Hematopoietic multipotent progenitor cell treated with erythropoietin and hydrocortisone succinate and interleukin-3 and kit ligand, for 4 days (in vitro differentiated cells): Measurements from ENCODE around the gene SLC25A12.
"Not testable (repeated sequence)": the region's sequence is repeated elsewhere in the genome, so short reads cannot be mapped to it uniquely, and the experiment has no call there.

Source experiments
- DNase-seq: peaks from one replicate; pipeline ENCODE4 v3.0.0-alpha.2; 2015

The SLC25A12 gene

GRCh38 chr2:171822525-171823322 lies 71.3 kb downstream of the SLC25A12 start:
- DNase-seq, result peak; percentile 42

- DNase-seq, result no peak
These were observed 74.6 kb downstream of the SLC25A12 start for GRCh38 chr2:171819453-171819852.

- no peak for DNase-seq
These were observed 79.2 kb downstream of the SLC25A12 start for GRCh38 chr2:171814883-171815282.

- no peak for DNase-seq
These were observed 79.9 kb downstream of the SLC25A12 start for GRCh38 chr2:171814174-171814573.

GRCh38 chr2:171813729-171814128 lies 80.3 kb downstream of the SLC25A12 start:
- no peak for DNase-seq

- DNase-seq, result no peak
These were observed 80.9 kb downstream of the SLC25A12 start for GRCh38 chr2:171813126-171813525.

- DNase-seq, result peak; percentile 68
These were observed 82.8 kb downstream of the SLC25A12 start for GRCh38 chr2:171811245-171811628.

GRCh38 chr2:171810422-171811244 lies 83.4 kb downstream of the SLC25A12 start:
- DNase-seq, result no peak

- not testable (repeated sequence) for DNase-seq
These were observed 85.2 kb downstream of the SLC25A12 start for GRCh38 chr2:171808885-171809284.

- DNase-seq, result no peak
These were observed 86.1 kb downstream of the SLC25A12 start for GRCh38 chr2:171807831-171808393.

- peak; percentile 23 for DNase-seq
These were observed 86.9 kb downstream of the SLC25A12 start for GRCh38 chr2:171807119-171807518.

GRCh38 chr2:171804456-171804855 lies 89.6 kb downstream of the SLC25A12 start:
- DNase-seq, result no peak

GRCh38 chr2:171803757-171804156 lies 90.3 kb downstream of the SLC25A12 start:
- DNase-seq, result no peak

- no peak for DNase-seq
These were observed 93.4 kb downstream of the SLC25A12 start for GRCh38 chr2:171800639-171801038.

- DNase-seq, result peak; percentile 82
These were observed 95.8 kb downstream of the SLC25A12 start for GRCh38 chr2:171798156-171798820.

- no peak for DNase-seq
These were observed 99.1 kb downstream of the SLC25A12 start for GRCh38 chr2:171794918-171795317.

GRCh38 chr2:171793691-171794678 lies 100.1 kb downstream of the SLC25A12 start:
- DNase-seq, result peak; percentile 38

- no peak for DNase-seq
These were observed 101.0 kb downstream of the SLC25A12 start for GRCh38 chr2:171792886-171793580.

GRCh38 chr2:171792157-171792556 lies 101.9 kb downstream of the SLC25A12 start:
- DNase-seq, result no peak

- no peak for DNase-seq
These were observed 102.7 kb downstream of the SLC25A12 start for GRCh38 chr2:171791361-171791760.

GRCh38 chr2:171789956-171790355 lies 104.1 kb downstream of the SLC25A12 start:
- DNase-seq, result no peak
